AG08396 (cell line): Measurements from ENCODE around the gene PARP16.

ENCODE experiments used
- DNase-seq: peaks from one replicate; pipeline ENCODE4 v3.0.0; 2012; ENCODE audit warnings: low spot score, mixed read lengths

The PARP16 gene

GRCh38 chr15:65286704-65287519 is at the start of gene PARP16:
Gene PARP16 (minus strand): TSS chr15:65286883. CDS start chr15:65286426, 457 bp downstream.
- peak; percentile 87 for DNase-seq

GRCh38 chr15:65335278-65336055 is 48.8 kb upstream of the PARP16 start:
- DNase-seq, result no peak

- no peak for DNase-seq
These were observed 48.0 kb upstream of the PARP16 start for GRCh38 chr15:65334586-65335231.

- no peak for DNase-seq
These were observed 47.2 kb upstream of the PARP16 start for GRCh38 chr15:65333856-65334255.

GRCh38 chr15:65333148-65333820 is 46.6 kb upstream of the PARP16 start:
- no peak for DNase-seq

- no peak for DNase-seq
These were observed 45.9 kb upstream of the PARP16 start for GRCh38 chr15:65332391-65333147.

DNA sequence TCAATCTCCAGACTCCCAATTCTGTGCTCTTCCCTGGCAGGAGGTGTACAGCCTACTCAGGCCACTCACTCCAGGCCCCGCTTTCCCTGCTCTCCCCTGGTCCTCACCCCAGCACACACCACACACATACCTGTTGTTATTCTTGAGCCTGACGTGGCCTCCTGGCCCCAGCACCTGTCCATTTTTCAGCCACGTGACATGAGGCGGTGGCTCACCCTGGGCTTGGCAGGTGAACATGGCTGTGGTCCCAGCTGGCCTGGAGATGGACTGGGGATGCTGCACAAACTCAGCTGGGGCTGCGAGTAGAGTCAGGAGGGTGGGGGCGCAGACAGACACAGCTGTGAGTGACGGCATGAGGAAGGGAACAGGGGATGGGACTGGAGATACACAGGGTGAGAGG is 45.1 kb upstream of the PARP16 start:
- no peak for DNase-seq

GRCh38 chr15:65330934-65331645 is 44.4 kb upstream of the PARP16 start:
- DNase-seq, result peak; percentile 17

- peak; percentile 3 for DNase-seq
These were observed 43.5 kb upstream of the PARP16 start for GRCh38 chr15:65329984-65330735.

DNA sequence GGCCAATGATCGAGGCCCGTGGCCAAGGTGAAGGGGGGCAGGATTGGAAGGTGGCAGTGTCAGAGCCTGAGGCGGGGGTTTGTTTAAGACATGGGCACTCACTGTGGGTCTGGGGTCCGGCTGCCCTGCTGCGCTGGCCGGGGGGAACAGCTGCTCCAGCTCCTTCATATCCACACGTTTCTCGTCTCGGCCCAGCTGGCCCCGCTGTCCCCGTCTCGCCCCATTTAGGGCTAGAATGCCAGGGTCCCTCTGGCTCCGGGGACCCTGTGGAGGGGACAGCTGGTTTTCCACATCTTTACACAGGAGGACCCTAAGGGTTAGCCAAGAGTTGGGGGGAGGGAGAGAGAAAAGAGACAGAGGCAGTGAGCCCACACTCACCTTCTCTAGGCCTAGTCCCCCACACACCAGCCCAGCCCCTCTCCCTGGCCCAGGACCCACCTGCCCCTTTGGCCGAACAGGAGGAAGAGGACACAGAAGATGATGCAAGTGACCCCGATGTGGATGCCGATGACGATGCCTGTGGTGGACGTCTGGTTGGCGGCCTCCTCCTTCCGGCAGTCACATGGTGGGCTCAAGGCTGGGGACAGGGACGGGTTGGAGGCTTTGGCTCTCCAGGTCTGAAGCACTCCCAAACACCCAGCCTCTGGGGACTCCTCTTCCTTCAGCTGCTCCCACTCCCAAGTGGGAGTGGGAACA is 42.8 kb upstream of the PARP16 start:
- peak; percentile 5 for DNase-seq

DNA sequence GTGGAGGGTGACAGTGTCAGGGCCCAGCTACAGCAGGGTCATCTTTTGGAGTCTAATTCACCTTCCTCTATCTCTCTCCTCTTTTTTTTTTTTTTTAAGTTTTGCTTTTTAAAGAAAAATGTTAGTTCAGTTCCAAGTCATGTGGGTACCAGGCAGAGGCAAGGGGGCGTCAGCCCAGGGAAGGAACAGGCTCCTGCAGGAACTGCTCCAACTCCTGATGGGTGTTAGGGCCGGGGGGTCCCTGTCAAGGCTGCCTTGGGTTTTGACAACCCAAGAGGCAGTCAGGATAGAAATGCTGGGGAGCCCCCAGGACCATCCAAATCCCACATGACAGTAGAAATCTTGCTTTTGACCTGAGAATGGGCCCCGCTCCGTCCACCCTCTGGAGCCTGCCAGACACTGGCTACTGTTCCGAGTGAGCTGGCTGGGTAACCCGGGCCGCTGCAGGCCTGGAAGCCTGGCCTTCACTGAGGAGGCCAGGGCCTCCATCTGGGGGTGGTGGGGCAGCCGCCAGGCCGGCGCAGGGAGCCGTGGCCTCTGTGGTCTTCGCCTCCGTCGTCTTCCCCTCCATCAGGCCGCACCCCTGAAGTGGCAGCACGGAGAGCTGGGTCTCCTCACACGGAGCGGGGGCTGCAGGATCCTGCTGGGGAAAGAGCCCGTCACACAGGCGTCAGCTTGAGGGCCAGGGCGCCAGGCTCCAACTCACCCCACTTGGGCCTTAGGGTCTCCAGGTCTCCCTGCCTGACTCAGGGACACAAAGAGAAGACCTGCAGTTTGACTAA is 42.0 kb upstream of the PARP16 start:
- peak; percentile 4 for DNase-seq

- peak; percentile 18 for DNase-seq
These were observed 41.1 kb upstream of the PARP16 start for GRCh38 chr15:65327651-65328393.

- DNase-seq, result peak; percentile 33
These were observed 40.1 kb upstream of the PARP16 start for GRCh38 chr15:65326818-65327217.

- DNase-seq, result peak; percentile 20
These were observed 39.4 kb upstream of the PARP16 start for GRCh38 chr15:65326117-65326526.

GRCh38 chr15:65323071-65323511 is 36.4 kb upstream of the PARP16 start:
- peak; percentile 26 for DNase-seq

DNA sequence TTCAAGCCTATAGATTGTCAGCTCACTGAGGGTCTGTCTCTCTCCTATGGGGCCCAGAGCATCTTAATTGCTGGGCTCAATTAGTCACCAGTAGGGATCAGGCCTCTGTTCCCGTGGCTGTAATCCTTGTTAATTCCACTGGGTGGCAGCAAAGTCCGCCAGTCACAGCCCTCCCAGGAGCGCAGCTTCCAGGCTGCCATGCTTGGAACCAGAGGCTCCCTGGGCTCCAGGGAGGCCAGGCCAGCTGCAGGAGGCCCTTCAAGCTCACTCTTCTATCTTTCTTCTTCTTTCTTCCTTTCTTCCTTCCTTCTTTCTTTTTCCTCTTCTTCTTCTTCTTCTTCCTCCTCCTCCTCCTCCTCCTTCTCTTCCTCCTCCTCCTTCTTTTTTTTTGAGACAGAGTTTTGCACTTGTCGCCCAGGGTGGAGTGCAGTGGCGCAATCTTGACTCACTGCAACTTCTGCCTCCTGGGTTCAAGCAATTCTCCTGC is 32.2 kb upstream of the PARP16 start:
- DNase-seq, result peak; percentile 88

- DNase-seq, result no peak
These were observed 25.8 kb upstream of the PARP16 start for GRCh38 chr15:65312400-65312916.
